Suprapubic skin (tissue), 4 donors: ENCODE data around the gene SRXN1. TPM values are rescaled to one million over a fixed set of nuclear protein-coding genes. Genes with fewer than 3 reads are reported as not detected.

Source experiments
- DNase-seq, 2 donors: peaks; one replicate each; pipeline ENCODE4 v3.0.0-alpha.2; 2019; ENCODE audit warnings: low spot score in 2 of 2
- H3K27ac ChIP-seq: fragments of 200-600 bp; sonication (generic); one replicate; pipeline ENCODE4 v1.5.1; 2019
- H3K27me3 ChIP-seq: fragments of 200-600 bp; sonication (generic); one replicate; pipeline ENCODE4 v1.5.1; 2019
- H3K36me3 ChIP-seq: fragments of 200-600 bp; sonication (generic); one replicate; pipeline ENCODE4 v1.5.1; 2019
- H3K4me1 ChIP-seq: fragments of 200-600 bp; sonication (generic); one replicate; pipeline ENCODE4 v1.5.1; 2019
- H3K4me3 ChIP-seq: fragments of 200-600 bp; sonication (generic); one replicate; pipeline ENCODE4 v1.5.1; 2019; ENCODE audit warnings: mild to moderate bottlenecking
- H3K9me3 ChIP-seq: fragments of 200-600 bp; sonication (generic); one replicate; pipeline ENCODE4 v1.5.1; 2019
- EP300 ChIP-seq: sonication (generic); formaldehyde crosslinking; IDR thresholded peaks from one replicate; pipeline ENCODE4 v1.6.1; 2017; ENCODE audit warnings: antibody characterized with exemption
- POLR2A ChIP-seq, 2 donors: fragments of 450-650 bp; IDR thresholded peaks; one replicate each; pipeline ENCODE4 v1.6.1; 2017; ENCODE audit warnings: antibody characterized with exemption in 2 of 2, mild to moderate bottlenecking in 2 of 2, moderate library complexity in 2 of 2
- POLR2AphosphoS5 ChIP-seq, 3 donors: sonication (generic); formaldehyde crosslinking; IDR thresholded peaks; one replicate each; pipeline ENCODE4 v1.6.1; 2017; ENCODE audit warnings: antibody characterized with exemption in 3 of 3
- WGBS: methylation state at CpG from one replicate; pipeline ENCODE4 v1.1.5; 2018; 5-methylcytosine and 5-hydroxymethylcytosine counted together
- total RNA-seq, 4 donors: library from RNA; depleted of rRNA; stranded (reverse); fragments of >200 nt; gene quantifications; one replicate each; pipeline ENCODE4 v1.1.0, GENCODE V29; 2016
- TF ChIP-seq, protein P1 (sequence below), 2 donors: fragments of 200-600 bp in 1 of 2; fragments of 450-650 bp in 1 of 2; sonication (generic) in 1 of 2; IDR thresholded peaks; one replicate each; pipeline ENCODE4 v1.5.1; 2016 to 2019; ENCODE audit warnings: antibody characterized with exemption in 2 of 2, mild to moderate bottlenecking in 1 of 2, moderate library complexity in 1 of 2

Gene SRXN1
- total RNA-seq, 4 donors from 2014 or later = 7.8 to 27.7 (median 21.0) TPM

DNA sequence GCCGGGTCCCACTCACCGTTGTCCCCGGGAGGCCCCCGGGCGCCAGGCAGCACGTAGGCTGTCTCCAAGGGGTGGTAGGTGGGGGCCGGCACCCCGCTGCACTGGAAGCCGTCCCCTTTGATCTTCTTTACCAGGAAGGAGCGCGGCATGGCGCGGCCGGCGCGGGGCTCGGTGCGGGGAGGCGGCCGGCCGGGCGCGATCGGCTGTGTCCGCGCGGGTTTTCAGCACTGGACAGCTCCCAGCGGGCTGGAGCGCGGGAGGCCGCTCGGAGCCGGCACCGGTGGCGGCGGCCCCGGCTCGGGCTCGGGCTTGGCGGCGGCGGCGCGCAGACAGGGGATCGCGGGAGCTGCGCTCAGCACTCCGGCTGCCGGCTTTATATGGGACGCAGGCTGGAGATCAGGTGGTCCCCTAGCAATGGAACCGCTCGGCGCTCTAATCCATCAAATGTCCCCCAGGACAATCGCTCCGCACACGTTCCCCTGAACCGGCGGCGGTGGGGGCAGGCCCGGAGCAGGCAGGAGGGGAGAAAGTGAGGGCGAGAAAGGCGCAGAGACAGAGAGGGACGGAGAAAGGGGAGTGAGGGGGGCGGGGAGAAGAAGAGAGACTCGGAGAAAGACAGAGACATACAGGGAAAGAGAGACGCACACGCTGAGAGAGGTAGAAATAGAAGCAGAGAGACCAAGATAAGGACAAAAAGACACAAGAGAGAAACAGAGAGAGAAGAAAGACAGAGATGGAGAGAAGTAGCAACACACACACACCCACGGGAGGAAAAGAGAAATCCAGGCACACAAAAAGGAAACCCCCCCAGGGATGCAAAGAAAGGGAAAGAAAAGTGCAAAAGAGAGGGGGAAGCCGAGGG, 22.7 kb upstream of the SRXN1 start, which contains the start of gene SCRT2:
Gene SCRT2, minus strand, starts transcription at position 350 of the 862 bp plus-strand sequence. Its CDS starts 201 bp downstream, at position 149.
- Histone ChIP-seq H3K4me1 (peaks cover 17% of the 10 kb centered on the region), H3K36me3 (no peaks in the 10 kb centered on the region), H3K4me3 (peak within 1 kb of the TSS; percentile 22), H3K27ac (no peak within 1 kb of the TSS), H3K9me3 (no peaks in the 10 kb centered on the region), H3K27me3 (peaks cover 99% of the 10 kb centered on the region)
- WGBS = 3% methylated on average over 31 of the region's 69 CpGs
- DNase-seq = no peak
- TF ChIP-seq, protein P1, sequence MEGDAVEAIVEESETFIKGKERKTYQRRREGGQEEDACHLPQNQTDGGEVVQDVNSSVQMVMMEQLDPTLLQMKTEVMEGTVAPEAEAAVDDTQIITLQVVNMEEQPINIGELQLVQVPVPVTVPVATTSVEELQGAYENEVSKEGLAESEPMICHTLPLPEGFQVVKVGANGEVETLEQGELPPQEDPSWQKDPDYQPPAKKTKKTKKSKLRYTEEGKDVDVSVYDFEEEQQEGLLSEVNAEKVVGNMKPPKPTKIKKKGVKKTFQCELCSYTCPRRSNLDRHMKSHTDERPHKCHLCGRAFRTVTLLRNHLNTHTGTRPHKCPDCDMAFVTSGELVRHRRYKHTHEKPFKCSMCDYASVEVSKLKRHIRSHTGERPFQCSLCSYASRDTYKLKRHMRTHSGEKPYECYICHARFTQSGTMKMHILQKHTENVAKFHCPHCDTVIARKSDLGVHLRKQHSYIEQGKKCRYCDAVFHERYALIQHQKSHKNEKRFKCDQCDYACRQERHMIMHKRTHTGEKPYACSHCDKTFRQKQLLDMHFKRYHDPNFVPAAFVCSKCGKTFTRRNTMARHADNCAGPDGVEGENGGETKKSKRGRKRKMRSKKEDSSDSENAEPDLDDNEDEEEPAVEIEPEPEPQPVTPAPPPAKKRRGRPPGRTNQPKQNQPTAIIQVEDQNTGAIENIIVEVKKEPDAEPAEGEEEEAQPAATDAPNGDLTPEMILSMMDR (IDR thresholded peaks at IDR 0.05) = no peak
- TF ChIP-seq EP300 (no peak), POLR2A (IDR thresholded peaks at IDR 0.05) (no peak), POLR2AphosphoS5 (IDR thresholded peaks at IDR 0.05) (no peak)

DNA sequence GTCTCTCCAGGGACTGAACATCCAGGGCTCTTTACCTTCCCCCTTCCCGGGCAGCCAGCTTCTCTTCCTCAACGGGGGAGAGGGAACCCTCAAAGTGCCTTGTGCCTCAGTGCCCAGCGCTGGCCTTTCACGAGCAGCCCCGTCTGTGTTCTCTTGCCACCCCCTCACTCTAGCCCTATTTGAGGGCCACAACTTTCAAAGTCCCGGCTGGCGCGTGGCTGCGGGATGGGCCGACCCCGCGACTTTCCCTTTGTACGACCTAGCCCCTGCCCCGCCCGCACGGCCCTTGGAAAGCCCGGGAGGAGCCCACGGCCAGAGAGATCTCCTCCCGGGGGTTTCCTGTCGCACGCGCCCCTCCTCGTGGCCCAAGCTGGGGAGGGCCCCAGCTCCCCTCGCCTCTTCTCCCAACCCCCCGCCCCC, 22.0 kb upstream of the SRXN1 start:
- DNase-seq = no peak
- Histone ChIP-seq H3K36me3 (no peaks in the 10 kb centered on the region), H3K4me3 (peak overlapping the region; percentile 22), H3K27me3 (peaks cover 99% of the 10 kb centered on the region), H3K4me1 (peaks cover 17% of the 10 kb centered on the region), H3K9me3 (no peaks in the 10 kb centered on the region), H3K27ac (no peak overlapping the region)
- 16% methylated on average over 5 of the region's 25 CpGs for WGBS
- TF ChIP-seq EP300 (no peak), POLR2AphosphoS5 (IDR thresholded peaks at IDR 0.05) (no peak), POLR2A (IDR thresholded peaks at IDR 0.05) (no peak)
- TF ChIP-seq, protein P1 (IDR thresholded peaks at IDR 0.05) = no peak

DNA sequence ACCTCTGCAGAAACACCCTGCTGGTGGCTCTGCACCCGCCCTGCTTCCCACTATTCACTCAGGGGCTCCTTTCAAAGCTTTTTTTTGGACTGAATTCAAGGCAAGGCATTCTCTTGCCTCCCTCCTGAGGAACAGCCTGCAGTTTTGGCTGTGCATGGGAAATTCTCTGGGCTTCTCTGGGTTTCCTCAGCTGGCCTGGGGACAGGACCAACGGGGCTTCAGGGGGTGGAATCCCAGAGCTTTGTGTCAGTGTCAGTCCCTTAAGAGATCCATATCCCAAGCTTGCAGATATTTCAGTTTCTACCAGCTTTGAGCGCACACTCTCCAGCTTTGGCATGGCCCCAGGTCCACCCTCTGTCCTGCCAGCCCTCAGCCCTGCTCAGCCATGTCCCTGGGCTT, 20.6 kb upstream of the SRXN1 start:
- Histone ChIP-seq H3K27me3 (peaks cover 95% of the 10 kb centered on the region), H3K9me3 (no peaks in the 10 kb centered on the region), H3K4me1 (peaks cover 17% of the 10 kb centered on the region), H3K36me3 (no peaks in the 10 kb centered on the region), H3K27ac (no peak overlapping the region), H3K4me3 (no peak overlapping the region)
- TF ChIP-seq, protein P1 (IDR thresholded peaks at IDR 0.05) = no peak
- TF ChIP-seq POLR2AphosphoS5 (IDR thresholded peaks at IDR 0.05) = no peak
- no peak for TF ChIP-seq EP300
- TF ChIP-seq POLR2A (IDR thresholded peaks at IDR 0.05) = no peak
- WGBS = 56% methylated on average over 3 of the region's 3 CpGs
- DNase-seq = no peak

DNA sequence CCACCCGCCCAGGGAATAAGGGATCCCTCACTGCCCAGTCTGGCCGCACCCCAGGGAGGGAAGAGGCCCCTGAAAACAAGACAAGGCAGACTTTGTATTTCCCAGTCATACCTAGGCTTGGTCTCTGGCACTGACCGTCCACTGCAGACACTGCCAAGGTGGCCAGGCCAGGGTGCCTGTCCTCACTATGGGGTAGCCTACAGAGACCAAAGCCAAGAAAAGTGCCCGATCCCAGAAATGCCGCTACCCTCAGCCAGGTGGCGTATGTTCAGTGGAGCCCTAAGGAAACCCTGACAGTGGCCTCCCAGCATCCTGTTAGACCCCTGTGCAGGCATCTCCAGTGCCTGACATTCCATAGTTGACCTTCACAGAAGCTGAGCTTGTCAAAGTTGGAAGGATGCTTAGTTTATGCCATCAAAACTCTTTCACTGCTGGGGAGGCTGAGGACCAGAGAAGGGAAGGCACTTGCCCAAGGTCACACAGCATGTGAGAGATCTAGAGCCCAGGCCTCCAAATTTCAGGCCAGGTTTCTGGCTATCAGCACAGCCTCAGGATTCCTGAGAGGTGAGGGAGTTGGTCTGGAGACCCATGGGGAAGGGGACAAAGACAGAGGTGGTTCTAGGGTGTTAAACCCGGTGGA, 20.1 kb upstream of the SRXN1 start:
- H3K4me1 ChIP-seq = peaks cover 17% of the 10 kb centered on the region
- no peak for TF ChIP-seq EP300
- TF ChIP-seq, protein P1 (IDR thresholded peaks at IDR 0.05) = peak in 1 of 2 donors; percentile 16
- H3K9me3 ChIP-seq = no peaks in the 10 kb centered on the region
- H3K27me3 ChIP-seq = peaks cover 95% of the 10 kb centered on the region
- no peaks in the 10 kb centered on the region for H3K36me3 ChIP-seq
- H3K4me3 ChIP-seq = no peak overlapping the region
- no peak for DNase-seq
- no peak overlapping the region for H3K27ac ChIP-seq
- 53% methylated on average over 2 of the region's 7 CpGs for WGBS
